K562 (cell line): Measurements from ENCODE around the gene RPH3AL. TPM values are rescaled to one million over a fixed set of nuclear protein-coding genes. Genes with fewer than 3 reads are reported as not detected.

Source experiments
- ATAC-seq: fragments of 200-7000 bp; cut with Tn5 transposase; 3 replicates; pipeline ENCODE4 v1.9.1; 2020; ENCODE audit warnings: moderate library complexity
- BruUV-seq: library from RNA; stranded (reverse); fragments of 400-500 nt; replicated peaks from 2 replicates; lab custom pipeline; 2021; lab: Mats Ljungman, UMichigan
- CTCF ChIA-PET: fragments of 300-600 bp; formaldehyde crosslinking; extraction: SDS; loops from one replicate; lab custom pipeline; 2021; ENCODE audit warnings: low intra/inter-chr PET ratio; lab: Yijun Ruan, JAX
- POLR2A ChIA-PET: fragments of 300-600, 350-650 bp; sonication (Branson Sonifier 250); formaldehyde crosslinking; extraction: SDS; loops from one replicate; lab custom pipeline; 2021; ENCODE audit warnings: antibody characterized with exemption, inconsistent platforms; lab: Yijun Ruan, JAX
- DNase-seq, 4 experiments: peaks; one replicate each; pipeline versions ENCODE4 v3.0.0 to v3.0.0-alpha.2; 2011 to 2018; ENCODE audit warnings: low spot score in 3 of 4, mixed read lengths in 3 of 4; ENCODE audit errors: extremely low read depth in 1 of 4
- FAIRE-seq: peaks from 2 replicates; lab custom pipeline; 2011; peaks lifted over from hg19 to GRCh38; lab: Jason Lieb, UNC
- H2AFZ ChIP-seq: 2 replicates; pipeline ENCODE4 v1.6.0; 2011; ENCODE audit warnings: low read depth, low read length, control low read depth, inconsistent platforms
- H3K27ac ChIP-seq: fragments of 200-600 bp; 3 replicates; pipeline ENCODE4 v1.8.0; 2011; ENCODE audit warnings: low read depth, mild to moderate bottlenecking, control low read depth, inconsistent platforms, low read length, moderate library complexity, mixed read lengths; ENCODE audit errors: extremely low read depth
- H3K27me3 ChIP-seq, 2 experiments: fragments of 300-600 bp in 1 of 2; 2 replicates in 1 of 2; 3 replicates in 1 of 2; pipeline versions ENCODE4 v1.6.0 to v1.8.0; 2011; ENCODE audit warnings: inconsistent platforms in 2 of 2, low read length in 2 of 2, mild to moderate bottlenecking in 1 of 2, mixed read lengths in 1 of 2, moderate library complexity in 1 of 2; ENCODE audit not compliant: control insufficient read depth in 2 of 2, insufficient read depth in 2 of 2
- H3K36me3 ChIP-seq: fragments of 300-600 bp; 3 replicates; pipeline ENCODE4 v1.8.0; 2011; ENCODE audit warnings: mild to moderate bottlenecking, low read length, inconsistent platforms; ENCODE audit not compliant: control insufficient read depth, insufficient read depth
- H3K4me1 ChIP-seq, 2 experiments: fragments of 200-600 bp in 1 of 2; replicated peaks in 1 of 2; 2 replicates in 1 of 2; 3 replicates in 1 of 2; pipeline versions ENCODE4 v1.5.1 to v1.8.0; 2011; ENCODE audit warnings: inconsistent platforms in 2 of 2, low read length in 2 of 2, mild to moderate bottlenecking in 1 of 2, mixed read lengths in 1 of 2, moderate library complexity in 1 of 2; ENCODE audit not compliant: control insufficient read depth in 2 of 2, insufficient read depth in 2 of 2
- H3K4me2 ChIP-seq: 2 replicates; pipeline ENCODE4 v1.6.1; 2011; ENCODE audit warnings: low read length, control low read depth, inconsistent platforms, mixed read lengths; ENCODE audit not compliant: insufficient read depth
- H3K4me3 ChIP-seq: fragments of 200-600 bp; sonication (generic), shearing (Covaris generic); 2 replicates; pipeline ENCODE4 v1.5.1; 2016; ENCODE audit warnings: control low read depth, inconsistent platforms
- H3K79me2 ChIP-seq: fragments of 200-600 bp; 3 replicates; pipeline ENCODE4 v1.8.0; 2011; ENCODE audit warnings: low read length, inconsistent platforms; ENCODE audit not compliant: control insufficient read depth, insufficient read depth
- H3K9ac ChIP-seq, 2 experiments: 2 replicates each; pipeline versions ENCODE4 v1.6.0 to v1.6.1; 2011; ENCODE audit warnings: low read depth in 2 of 2, low read length in 2 of 2, control low read depth in 1 of 2, inconsistent platforms in 1 of 2, mild to moderate bottlenecking in 1 of 2, mixed read lengths in 1 of 2; ENCODE audit not compliant: insufficient read depth in 1 of 2
- H3K9me1 ChIP-seq: one replicate; pipeline ENCODE4 v1.6.0; 2011; ENCODE audit warnings: inconsistent platforms, mild to moderate bottlenecking, low read length, moderate library complexity; ENCODE audit not compliant: control insufficient read depth, insufficient read depth
- H3K9me3 ChIP-seq: replicated peaks from 2 replicates; pipeline ENCODE4 v1.5.1; 2011; ENCODE audit warnings: low read depth, low read length, inconsistent platforms; ENCODE audit not compliant: control insufficient read depth, insufficient read depth
- H4K20me1 ChIP-seq: replicated peaks from 2 replicates; pipeline ENCODE4 v1.6.1; 2011; ENCODE audit warnings: low read length, inconsistent platforms, mixed read lengths; ENCODE audit not compliant: control insufficient read depth, insufficient read depth
- ARID2 ChIP-seq: fragments of 450-650 bp; IDR thresholded peaks from 2 replicates; pipeline ENCODE4 v1.6.1; 2017; ENCODE audit warnings: antibody characterized with exemption, mild to moderate bottlenecking
- BDP1 ChIP-seq: IDR thresholded peaks from 3 replicates; pipeline ENCODE4 v1.6.1; 2011; ENCODE audit not compliant: insufficient read length, insufficient read depth
- ELF1 ChIP-seq: fragments of 200-800 bp; sonication (Bioruptor generic); IDR thresholded peaks from 2 replicates; pipeline ENCODE4 v1.6.1; 2016; ENCODE audit warnings: missing genetic modification characterization, missing compliant biosample characterization
- HMG20A ChIP-seq: fragments of 450-650 bp; formaldehyde crosslinking; conservative IDR thresholded peaks from 2 replicates; pipeline ENCODE4 v1.4.0; 2020; ENCODE audit warnings: mild to moderate bottlenecking, mixed read lengths
- MYC ChIP-seq, 2 experiments: fragments of 250-450 bp in 1 of 2; sonication (Bioruptor Pico) in 1 of 2; IDR thresholded peaks; 2 replicates each; pipeline versions ENCODE4 v1.5.1 to v1.6.1; 2012 to 2021; ENCODE audit warnings: low read depth in 2 of 2, borderline replicate concordance in 1 of 2, improper control_type of control experiment in 1 of 2, low read length in 1 of 2, mild to moderate bottlenecking in 1 of 2, moderate library complexity in 1 of 2
- NCOA1 ChIP-seq: fragments of 450-650 bp; IDR thresholded peaks from 2 replicates; pipeline ENCODE4 v1.6.1; 2016; ENCODE audit warnings: low read depth
- PHF20 ChIP-seq: fragments of 450-650 bp; IDR thresholded peaks from 2 replicates; pipeline ENCODE4 v1.6.1; 2018; ENCODE audit not compliant: partially characterized antibody
- ZNF133 ChIP-seq: fragments of 250-450 bp; sonication (Bioruptor Pico); IDR thresholded peaks from 2 replicates; pipeline ENCODE4 v1.4.0; 2020; ENCODE audit warnings: mild to moderate bottlenecking
- WGBS: fragments of 100-300 bp; shearing (Covaris generic); methylation state at CpG from one replicate; pipeline ENCODE4 v1.1.6; 2016; ENCODE audit warnings: low coverage, mixed read lengths; ENCODE audit not compliant: insufficient coverage; ENCODE audit errors: missing lambda C conversion rate; 5-methylcytosine and 5-hydroxymethylcytosine counted together
- in situ Hi-C: fragments of 300-500 bp; cut with MboI; formaldehyde crosslinking; loops from 4 replicates; pipeline ENCODE4 v1.15.0; 2018; ENCODE audit warnings: inconsistent platforms, mixed read lengths
- intact Hi-C: fragments of 100-400 bp; cut with micrococcal nuclease; formaldehyde crosslinking; loops from 2 replicates; pipeline ENCODE4 v1.14.2; 2022
- polyA plus RNA-seq, 8 experiments: library from polyadenylated mRNA; depleted of rRNA in 4 of 8; stranded (reverse) in 5 of 8; unstranded in 3 of 8; fragments of >200 nt; fragmentation: Nextera tagmentation in 2 of 8; fragmentation: Illumina TruSeq in 1 of 8; extraction: Ambion mirVana in 2 of 8; extraction: Trizol in 1 of 8; gene quantifications; 2 replicates each; pipeline versions ENCODE4 v1.2.1 to v1.2.3, GENCODE V29; 2011 to 2014; ENCODE audit warnings: inconsistent platforms in 1 of 8, missing spikeins in 1 of 8
- total RNA-seq, 7 experiments: library from RNA; depleted of rRNA in 6 of 7; stranded (reverse); fragments of >200 nt in 6 of 7; fragmentation: Illumina TruSeq in 2 of 7; extraction: Trizol in 2 of 7; gene quantifications; 2 replicates each; pipeline versions ENCODE4 v1.2.1 to v1.2.3, GENCODE V29; 2011 to 2021; ENCODE audit warnings: low replicate concordance in 1 of 7

RPH3AL gene
- total and polyA plus RNA-seq, 9 of the 15 experiments (the other 6 are each of a cell fraction or from before 2014, with no cell fraction given): 0.18 to 1.7 (median 0.39) TPM

DNA sequence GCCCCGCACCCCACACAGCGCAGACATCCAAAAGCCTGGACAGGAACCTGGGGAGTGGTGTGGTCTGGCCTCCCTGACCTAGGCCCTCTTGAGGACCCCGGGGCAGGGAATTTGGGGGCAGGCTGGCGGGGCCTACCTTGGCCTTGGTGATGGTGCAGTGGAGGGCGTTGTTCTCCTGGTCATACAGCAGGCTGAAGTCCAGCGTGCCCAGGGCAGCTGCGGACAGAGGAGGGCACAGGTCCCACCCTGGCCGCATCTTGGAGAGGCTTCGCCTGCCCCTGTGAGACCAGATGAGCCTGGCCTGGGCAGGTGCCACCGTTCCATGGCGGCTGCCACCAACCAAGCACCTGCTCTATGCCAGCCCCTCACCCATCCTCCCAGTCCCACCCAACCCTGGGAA is 180.2 kb downstream of the RPH3AL start:
- no peak for ATAC-seq
- H3K9me1 ChIP-seq: no peaks in the 10 kb centered on the region
- no peaks in the 10 kb centered on the region for H3K4me1 ChIP-seq
- H3K79me2 ChIP-seq: no peaks in the 10 kb centered on the region
- ChIA-PET POLR2A (no interaction called here), CTCF (no interaction called here)
- no peak for DNase-seq
- H3K9ac ChIP-seq: no peak overlapping the region
- no TSS peak for BruUV-seq
- no peaks in the 10 kb centered on the region for H3K36me3 ChIP-seq
- no peaks in the 10 kb centered on the region for H3K9me3 ChIP-seq
- H3K4me3 ChIP-seq: no peak overlapping the region
- FAIRE-seq: no peak
- no peak for TF ChIP-seq MYC (IDR thresholded peaks at IDR 0.05; ENCODE audit: low read depth, low read length)
- no peak for TF ChIP-seq MYC (CRISPR knock-in tag; IDR thresholded peaks at IDR 0.05; ENCODE audit: borderline replicate concordance, low read depth)
- no peak for TF ChIP-seq BDP1
- no peak for TF ChIP-seq PHF20
- no peak for TF ChIP-seq HMG20A (CRISPR knock-in tag)
- H3K27ac ChIP-seq: no peak overlapping the region
- H3K27me3 ChIP-seq: peaks cover 0 to 20% of the 10 kb centered on the region in 2 experiments; a peak in 2 of 5 replicates
- intact Hi-C loops (no loop called here), in situ Hi-C loops (no loop called here)
- 12% methylated on average over 5 of the region's 11 CpGs for WGBS
- no peaks in the 10 kb centered on the region for H4K20me1 ChIP-seq
- H3K4me2 ChIP-seq: no peak overlapping the region
- H2AFZ ChIP-seq: no peak overlapping the region

DNA sequence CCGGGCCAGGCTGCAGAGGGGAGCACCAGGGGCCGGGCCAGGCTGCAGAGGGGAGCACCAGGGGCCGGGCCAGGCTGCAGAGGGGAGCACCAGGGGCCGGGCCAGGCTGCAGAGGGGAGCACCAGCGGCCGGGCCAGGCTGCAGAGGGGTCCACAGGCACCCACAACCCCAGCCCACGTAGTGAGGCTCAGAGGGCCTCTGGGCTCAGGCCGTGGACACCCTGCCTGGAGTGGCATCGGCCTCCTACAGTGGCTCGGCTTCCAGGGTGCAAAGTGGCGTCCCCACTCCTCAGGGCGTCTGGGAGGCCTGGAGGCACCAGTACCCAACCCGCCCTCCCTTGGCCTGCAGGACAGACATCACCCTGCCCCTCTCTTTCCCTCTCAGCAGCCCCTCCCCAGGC is 180.7 kb downstream of the RPH3AL start:
- no peaks in the 10 kb centered on the region for H3K36me3 ChIP-seq
- no peaks in the 10 kb centered on the region for H4K20me1 ChIP-seq
- H3K27ac ChIP-seq: no peak overlapping the region
- in situ Hi-C loops: no loop called here
- CTCF ChIA-PET: no interaction called here
- no peak for DNase-seq
- no peak for FAIRE-seq
- H3K9me3 ChIP-seq: no peaks in the 10 kb centered on the region
- H3K4me2 ChIP-seq: no peak overlapping the region
- no peak overlapping the region for H3K4me3 ChIP-seq
- POLR2A ChIA-PET: no interaction called here
- H3K4me1 ChIP-seq: no peaks in the 10 kb centered on the region
- no peaks in the 10 kb centered on the region for H3K79me2 ChIP-seq
- BruUV-seq: no TSS peak
- no peaks in the 10 kb centered on the region for H3K9me1 ChIP-seq
- H2AFZ ChIP-seq: no peak overlapping the region
- 0% methylated on average over 1 of the region's 13 CpGs for WGBS
- no peak overlapping the region for H3K9ac ChIP-seq
- no peak for ATAC-seq
- peaks cover 0 to 17% of the 10 kb centered on the region in 2 experiments; a peak in 2 of 5 replicates for H3K27me3 ChIP-seq
- intact Hi-C loops: no loop called here
- TF ChIP-seq ARID2 (no peak), ELF1 (tag) (no peak), NCOA1 (no peak), ZNF133 (CRISPR knock-in tag) (no peak)
